22Rv1 (cell line): ENCODE data around the gene ALX3.

Experiments used
- H3K27ac ChIP-seq: fragments of 450-650 bp; 2 replicates; pipeline ENCODE4 v1.5.1; 2017
- CTCF ChIP-seq: fragments of 450-650 bp; IDR thresholded peaks from 2 replicates; pipeline ENCODE4 v1.5.1; 2017; ENCODE audit warnings: mild to moderate bottlenecking
- ZFX ChIP-seq: fragments of 450-650 bp; IDR thresholded peaks from 2 replicates; pipeline ENCODE4 v1.6.1; 2017; ENCODE audit warnings: antibody characterized with exemption, borderline replicate concordance

Gene ALX3

GRCh38 chr1:110098222-110099026 is 28.0 kb upstream of the ALX3 start:
- H3K27ac ChIP-seq = no peak overlapping the region
- TF ChIP-seq CTCF (no peak), ZFX (no peak)

GRCh38 chr1:110097507-110098221 is 27.2 kb upstream of the ALX3 start:
- TF ChIP-seq ZFX (no peak), CTCF (no peak)
- H3K27ac ChIP-seq = no peak overlapping the region

- no peak overlapping the region for H3K27ac ChIP-seq
- TF ChIP-seq CTCF (no peak), ZFX (no peak)
Measured at GRCh38 chr1:110094931-110095654, 24.6 kb upstream of the ALX3 start.

GRCh38 chr1:110092991-110093390 is 22.5 kb upstream of the ALX3 start:
- H3K27ac ChIP-seq = no peak overlapping the region
- TF ChIP-seq ZFX = no peak
- TF ChIP-seq CTCF = no peak

- TF ChIP-seq CTCF (no peak), ZFX (no peak)
- H3K27ac ChIP-seq = no peak overlapping the region
Measured at GRCh38 chr1:110091791-110092190, 21.3 kb upstream of the ALX3 start.

- TF ChIP-seq ZFX = no peak
- TF ChIP-seq CTCF = no peak
- H3K27ac ChIP-seq = no peak overlapping the region
Measured at GRCh38 chr1:110091381-110091780, 20.9 kb upstream of the ALX3 start.
